ENCODE data around the gene LRP8.

LRP8 gene

GRCh38 chr1:53339736-53340635, 12.1 kb upstream of the LRP8 start:
- no peak for DNase-seq

- DNase-seq, result no peak
Measured at GRCh38 chr1:53338423-53338822, 10.6 kb upstream of the LRP8 start.

GRCh38 chr1:53337499-53337898, 9.6 kb upstream of the LRP8 start:
- no peak for DNase-seq

DNA sequence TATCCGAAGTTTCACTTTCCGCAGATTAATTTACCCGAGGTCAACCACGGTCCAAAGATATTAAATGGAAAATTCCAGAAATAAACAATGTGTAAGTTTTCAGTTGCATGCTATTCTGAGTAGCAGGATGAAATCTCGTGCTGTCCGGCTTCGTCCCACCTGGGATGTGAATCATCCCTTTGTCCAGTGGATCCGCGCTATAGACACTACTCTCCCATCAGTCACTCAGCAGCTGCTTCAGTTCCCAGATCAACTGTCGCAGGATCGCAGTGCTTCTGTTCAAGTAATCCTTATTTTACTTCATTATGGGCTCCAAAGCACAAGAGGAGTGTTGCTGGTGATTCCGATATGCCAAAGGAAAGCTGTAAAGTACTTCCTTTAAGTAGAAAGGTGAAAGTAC, 8.3 kb upstream of the LRP8 start:
- no peak for DNase-seq

- no peak for DNase-seq
Measured at GRCh38 chr1:53335661-53336060, 7.8 kb upstream of the LRP8 start.

- DNase-seq, result no peak
Measured at GRCh38 chr1:53334781-53335180, 6.9 kb upstream of the LRP8 start.

DNA sequence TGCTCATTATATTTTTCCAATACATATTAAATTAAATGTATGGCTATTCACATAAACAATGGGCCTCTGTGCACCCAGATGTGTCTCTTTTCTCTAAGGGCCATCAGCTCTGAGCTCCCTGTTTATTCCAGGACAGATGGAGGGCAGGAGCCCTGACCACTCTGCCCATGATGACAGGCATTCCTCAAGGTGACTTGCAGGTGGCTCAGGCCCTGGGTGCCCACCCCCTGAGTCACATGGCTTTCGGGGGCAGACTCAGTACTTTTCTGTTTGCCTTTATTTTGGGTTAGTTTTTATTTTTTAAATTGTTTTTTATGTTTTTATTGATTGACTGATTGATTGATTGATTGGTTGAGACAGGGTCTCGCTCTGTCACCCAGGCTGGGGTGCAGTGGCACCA, 6.4 kb upstream of the LRP8 start:
- no peak for DNase-seq

- no peak for DNase-seq
Measured at GRCh38 chr1:53332833-53333232, 5.0 kb upstream of the LRP8 start.

GRCh38 chr1:53332186-53332564, 4.3 kb upstream of the LRP8 start:
- no peak for DNase-seq

- no peak for DNase-seq
Measured at GRCh38 chr1:53331446-53332185, 3.7 kb upstream of the LRP8 start.

GRCh38 chr1:53330819-53331218, 2.9 kb upstream of the LRP8 start:
- no peak for DNase-seq

GRCh38 chr1:53328541-53329499, 950 bp upstream of the LRP8 start:
- no peak for DNase-seq

- peak; percentile 31 for DNase-seq
Measured at GRCh38 chr1:53327182-53327913, 522 bp downstream of the LRP8 start.

- no peak for DNase-seq
Measured at GRCh38 chr1:53326598-53327181, 1.2 kb downstream of the LRP8 start.

GRCh38 chr1:53326088-53326597, 1.7 kb downstream of the LRP8 start:
- peak; percentile 94 for DNase-seq

DNA sequence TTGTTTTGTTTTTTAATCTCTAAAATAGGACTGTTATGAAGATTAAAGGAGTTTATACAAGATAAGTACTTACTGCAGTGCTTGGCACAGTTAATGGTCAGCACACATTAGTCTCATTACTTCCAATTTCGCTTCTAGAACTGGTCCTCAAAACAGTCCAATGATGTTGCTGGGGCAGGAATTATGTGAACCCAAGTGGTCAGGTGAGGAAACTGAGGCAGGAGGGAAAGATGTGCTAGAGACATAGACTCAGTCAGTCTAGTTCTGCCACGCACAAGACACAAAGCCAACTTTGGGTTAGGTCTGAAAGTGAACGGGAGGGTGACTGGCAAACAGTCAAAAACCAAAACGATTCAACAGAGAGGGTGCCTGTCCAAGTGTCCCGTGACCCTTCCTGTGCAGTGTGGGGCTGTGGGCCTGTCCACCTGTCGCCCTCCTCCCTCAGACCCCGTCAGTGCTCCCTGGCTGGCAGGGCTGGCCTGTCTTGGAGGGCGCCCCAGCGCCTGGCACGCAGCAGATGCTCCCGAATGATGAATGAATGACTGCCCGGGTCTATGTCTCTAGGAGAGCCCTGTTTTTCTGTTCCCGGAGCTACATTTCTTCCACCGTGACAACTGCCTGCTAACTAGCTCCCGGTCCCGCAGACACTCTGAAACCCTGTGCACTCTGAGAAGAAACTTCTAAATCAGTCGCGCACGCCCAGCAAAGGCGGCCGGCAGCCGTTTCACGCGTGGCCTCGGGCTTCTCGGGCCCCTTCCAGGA, 2.4 kb downstream of the LRP8 start:
- no peak for DNase-seq

GRCh38 chr1:53324728-53325297, 3.1 kb downstream of the LRP8 start:
- DNase-seq, result no peak

- DNase-seq, result no peak
Measured at GRCh38 chr1:53324321-53324720, 3.5 kb downstream of the LRP8 start.

GRCh38 chr1:53323316-53323715, 4.6 kb downstream of the LRP8 start:
- DNase-seq, result no peak

- DNase-seq, result no peak
Measured at GRCh38 chr1:53321776-53322602, 5.9 kb downstream of the LRP8 start.
